Muscle layer of duodenum (tissue), 2 donors: Measurements from ENCODE around the gene CPLX3.

Experiments used
- H3K27ac ChIP-seq: one replicate; pipeline ENCODE4 v1.7.0; 2013; ENCODE audit warnings: mild to moderate bottlenecking, low read length
- H3K27me3 ChIP-seq: one replicate; pipeline ENCODE4 v1.7.0; 2013; ENCODE audit warnings: low read depth, mild to moderate bottlenecking, control low read depth, low read length
- H3K36me3 ChIP-seq, 2 donors: one replicate each; pipeline ENCODE4 v1.7.0; 2013; ENCODE audit warnings: low read length in 2 of 2, control low read depth in 1 of 2, mild to moderate bottlenecking in 1 of 2; ENCODE audit not compliant: insufficient read depth in 2 of 2, control insufficient read depth in 1 of 2
- H3K4me1 ChIP-seq, 2 donors: one replicate each; pipeline ENCODE4 v1.7.0; 2013; ENCODE audit warnings: low read length in 2 of 2, mild to moderate bottlenecking in 2 of 2, control low read depth in 1 of 2, moderate library complexity in 1 of 2; ENCODE audit not compliant: insufficient read depth in 2 of 2, control insufficient read depth in 1 of 2
- H3K4me3 ChIP-seq, 2 donors: one replicate each; pipeline ENCODE4 v1.7.0; 2013; ENCODE audit warnings: low read length in 2 of 2, low read depth in 1 of 2, mild to moderate bottlenecking in 1 of 2
- H3K9me3 ChIP-seq, 2 donors: one replicate each; pipeline ENCODE4 v1.7.0; 2013; ENCODE audit warnings: low read length in 2 of 2, control low read depth in 1 of 2, mild to moderate bottlenecking in 1 of 2; ENCODE audit not compliant: control insufficient read depth in 1 of 2
- donor health status: healthy.

CPLX3 gene

GRCh38 chr15:74823324-74823723 lies 3.1 kb upstream of the CPLX3 start:
- Histone ChIP-seq H3K27ac (no peak overlapping the region), H3K27me3 (peaks cover 15% of the 10 kb centered on the region), H3K4me3 (no peak overlapping the region), H3K4me1 (peaks cover 0 to 8% of the 10 kb centered on the region in 2 donors), H3K36me3 (no peaks in the 10 kb centered on the region), H3K9me3 (no peaks in the 10 kb centered on the region)

GRCh38 chr15:74824976-74825375 lies 1.5 kb upstream of the CPLX3 start:
- Histone ChIP-seq H3K27ac (no peak overlapping the region), H3K36me3 (no peaks in the 10 kb centered on the region), H3K9me3 (no peaks in the 10 kb centered on the region), H3K4me1 (peaks cover 0 to 8% of the 10 kb centered on the region in 2 donors), H3K4me3 (no peak overlapping the region), H3K27me3 (peaks cover 18% of the 10 kb centered on the region)

GRCh38 chr15:74825866-74826265 lies 561 bp upstream of the CPLX3 start:
- peaks cover 18% of the 10 kb centered on the region for H3K27me3 ChIP-seq
- H3K36me3 ChIP-seq: no peaks in the 10 kb centered on the region
- no peak overlapping the region for H3K4me3 ChIP-seq
- peaks cover 0 to 8% of the 10 kb centered on the region in 2 donors for H3K4me1 ChIP-seq
- no peaks in the 10 kb centered on the region for H3K9me3 ChIP-seq
- no peak overlapping the region for H3K27ac ChIP-seq

GRCh38 chr15:74826921-74827320 lies 494 bp downstream of the CPLX3 start:
- H3K4me3 ChIP-seq: no peak overlapping the region
- no peaks in the 10 kb centered on the region for H3K9me3 ChIP-seq
- peaks cover 18% of the 10 kb centered on the region for H3K27me3 ChIP-seq
- H3K4me1 ChIP-seq: peaks cover 0 to 8% of the 10 kb centered on the region in 2 donors
- H3K36me3 ChIP-seq: no peaks in the 10 kb centered on the region
- no peak overlapping the region for H3K27ac ChIP-seq

GRCh38 chr15:74827614-74828013 lies 1.2 kb downstream of the CPLX3 start:
- H3K4me3 ChIP-seq: no peak overlapping the region
- H3K27me3 ChIP-seq: peaks cover 18% of the 10 kb centered on the region
- no peaks in the 10 kb centered on the region for H3K9me3 ChIP-seq
- H3K4me1 ChIP-seq: peaks cover 0 to 8% of the 10 kb centered on the region in 2 donors
- H3K27ac ChIP-seq: no peak overlapping the region
- no peaks in the 10 kb centered on the region for H3K36me3 ChIP-seq

- peaks cover 18% of the 10 kb centered on the region for H3K27me3 ChIP-seq
- H3K27ac ChIP-seq: no peak overlapping the region
- H3K9me3 ChIP-seq: no peaks in the 10 kb centered on the region
- H3K4me3 ChIP-seq: no peak overlapping the region
- peaks cover 0 to 8% of the 10 kb centered on the region in 2 donors for H3K4me1 ChIP-seq
- no peaks in the 10 kb centered on the region for H3K36me3 ChIP-seq
These were observed 2.4 kb downstream of the CPLX3 start for GRCh38 chr15:74828835-74829234.

- Histone ChIP-seq H3K4me1 (peaks cover 0 to 8% of the 10 kb centered on the region in 2 donors), H3K9me3 (no peaks in the 10 kb centered on the region), H3K27me3 (peaks cover 18% of the 10 kb centered on the region), H3K27ac (no peak overlapping the region), H3K4me3 (no peak overlapping the region), H3K36me3 (no peaks in the 10 kb centered on the region)
These were observed 3.1 kb downstream of the CPLX3 start for GRCh38 chr15:74829486-74829885.

GRCh38 chr15:74829991-74830390 lies 3.6 kb downstream of the CPLX3 start:
- H3K36me3 ChIP-seq: no peaks in the 10 kb centered on the region
- peaks cover 0 to 8% of the 10 kb centered on the region in 2 donors for H3K4me1 ChIP-seq
- H3K4me3 ChIP-seq: no peak overlapping the region
- H3K27me3 ChIP-seq: peaks cover 18% of the 10 kb centered on the region
- no peak overlapping the region for H3K27ac ChIP-seq
- no peaks in the 10 kb centered on the region for H3K9me3 ChIP-seq

- Histone ChIP-seq H3K4me1 (peaks cover 0 to 8% of the 10 kb centered on the region in 2 donors), H3K4me3 (no peak overlapping the region), H3K27me3 (peaks cover 18% of the 10 kb centered on the region), H3K27ac (no peak overlapping the region), H3K9me3 (no peaks in the 10 kb centered on the region), H3K36me3 (no peaks in the 10 kb centered on the region)
These were observed 4.4 kb downstream of the CPLX3 start for GRCh38 chr15:74830868-74831267.

GRCh38 chr15:74831813-74832495 lies 5.5 kb downstream of the CPLX3 start:
- peaks cover 0 to 9% of the 10 kb centered on the region in 2 donors for H3K36me3 ChIP-seq
- H3K4me3 ChIP-seq: no peak overlapping the region
- peaks cover 15% of the 10 kb centered on the region for H3K27me3 ChIP-seq
- no peaks in the 10 kb centered on the region for H3K9me3 ChIP-seq
- no peak overlapping the region for H3K27ac ChIP-seq
- H3K4me1 ChIP-seq: peaks cover 0 to under 1% of the 10 kb centered on the region in 2 donors

GRCh38 chr15:74832826-74833225 lies 6.4 kb downstream of the CPLX3 start:
- Histone ChIP-seq H3K36me3 (peaks cover 0 to 10% of the 10 kb centered on the region in 2 donors), H3K27ac (no peak overlapping the region), H3K9me3 (no peaks in the 10 kb centered on the region), H3K4me1 (no peaks in the 10 kb centered on the region), H3K4me3 (no peak overlapping the region), H3K27me3 (peaks cover 7% of the 10 kb centered on the region)
